ENCODE results near the gene PIGS.

The PIGS gene

GRCh38 chr17:28551421-28552175 lies 19.7 kb downstream of the PIGS start:
- no peak for TF ChIP-seq CTCF (IDR thresholded peaks at IDR 0.05; ENCODE audit: low read depth, low read length, missing control alignments)
- peak overlapping the region; percentile 63 for H3K4me3 ChIP-seq (replicated peaks; ENCODE audit: low read depth, low read length)
- no peak for DNase-seq (ENCODE audit: extremely low read depth, low read depth)

GRCh38 chr17:28550858-28551257 lies 20.5 kb downstream of the PIGS start:
- TF ChIP-seq CTCF (IDR thresholded peaks at IDR 0.05; ENCODE audit: low read depth, low read length, missing control alignments): no peak
- no peak for DNase-seq (ENCODE audit: extremely low read depth, low read depth)
- H3K4me3 ChIP-seq (replicated peaks; ENCODE audit: low read depth, low read length): no peak overlapping the region

DNA sequence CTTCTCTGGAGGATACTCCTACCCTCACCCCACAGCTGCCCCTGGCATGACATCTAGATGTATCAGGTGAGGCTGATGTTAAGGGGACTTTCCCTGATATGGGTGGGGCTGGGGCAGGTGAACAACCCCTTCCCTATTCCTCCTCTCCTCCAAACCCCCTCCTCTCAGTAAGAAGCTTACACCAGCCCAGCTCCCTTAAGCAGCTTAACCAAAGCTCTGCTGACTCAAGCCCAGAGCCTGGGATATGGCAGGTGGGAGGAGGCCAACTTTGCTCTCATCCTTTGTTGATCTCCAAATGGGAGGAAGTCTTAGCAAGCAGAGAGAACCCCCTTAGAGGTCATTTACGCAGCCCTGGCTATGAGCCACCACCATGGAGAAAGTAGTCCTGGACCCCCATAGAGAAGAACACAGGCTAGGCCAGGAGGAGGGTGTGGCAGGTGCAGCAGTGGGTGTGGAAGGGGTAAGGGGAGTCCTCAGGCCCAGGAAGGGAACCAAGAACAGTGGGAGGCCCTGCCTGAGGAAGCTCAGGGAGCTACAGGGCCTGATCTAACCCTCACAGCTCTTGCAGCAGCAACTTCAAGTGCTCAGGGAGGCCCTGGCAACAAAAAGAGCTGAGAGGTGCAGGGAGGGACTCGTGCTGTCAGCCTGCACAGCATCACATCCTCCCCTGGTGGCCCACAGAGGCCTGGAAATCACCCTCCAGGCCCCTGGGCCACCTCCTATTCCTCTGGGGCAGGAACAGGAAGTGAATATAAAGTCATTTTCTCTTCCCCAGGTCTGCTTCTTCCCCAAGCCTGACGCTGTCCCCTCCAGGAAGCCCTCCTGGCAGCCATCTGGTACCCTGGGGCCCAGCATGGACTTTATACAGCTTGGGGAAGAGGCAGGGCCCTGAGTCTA lies 21.8 kb downstream of the PIGS start:
- no peak for DNase-seq (ENCODE audit: extremely low read depth, low read depth)
- H3K4me3 ChIP-seq (replicated peaks; ENCODE audit: low read depth, low read length): no peak overlapping the region
- no peak for TF ChIP-seq CTCF (IDR thresholded peaks at IDR 0.05; ENCODE audit: low read depth, low read length, missing control alignments)

DNA sequence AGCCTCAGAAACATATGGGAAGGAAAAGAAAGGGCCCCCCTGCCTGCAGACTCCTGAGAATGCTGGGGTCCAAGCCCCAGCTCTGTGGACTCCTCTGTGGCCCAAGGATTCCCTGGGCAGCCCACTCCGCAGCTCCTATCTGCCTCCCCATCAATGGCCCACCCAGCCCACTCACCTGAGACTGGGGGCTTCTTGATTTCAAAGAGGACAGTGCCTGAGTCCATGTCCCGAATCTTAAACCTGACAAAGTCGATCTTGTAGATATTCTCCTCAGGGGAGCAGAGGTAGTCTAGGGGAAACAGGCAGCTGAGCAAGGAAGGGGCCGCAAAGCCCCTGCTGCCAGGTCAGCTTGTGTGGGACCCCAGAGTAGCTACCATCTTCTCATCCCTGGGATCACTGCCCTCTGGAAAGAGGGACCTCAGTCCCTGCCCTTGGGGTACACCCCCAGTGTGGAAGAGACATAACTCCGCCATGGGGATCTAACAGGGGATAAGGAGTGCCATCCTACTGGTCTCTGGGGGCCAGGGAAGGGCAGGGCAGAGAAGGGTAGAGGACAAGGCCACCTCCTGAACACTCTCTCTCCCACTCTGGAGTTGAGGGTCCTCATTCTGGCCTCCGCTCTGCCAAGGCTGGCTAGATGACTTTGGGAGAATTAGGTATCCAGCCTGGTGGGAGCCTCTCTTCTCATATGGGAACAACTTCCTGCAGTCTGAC lies 22.8 kb downstream of the PIGS start:
- H3K4me3 ChIP-seq (replicated peaks; ENCODE audit: low read depth, low read length): no peak overlapping the region
- TF ChIP-seq CTCF (IDR thresholded peaks at IDR 0.05; ENCODE audit: low read depth, low read length, missing control alignments): no peak
- DNase-seq (ENCODE audit: extremely low read depth, low read depth): no peak

DNA sequence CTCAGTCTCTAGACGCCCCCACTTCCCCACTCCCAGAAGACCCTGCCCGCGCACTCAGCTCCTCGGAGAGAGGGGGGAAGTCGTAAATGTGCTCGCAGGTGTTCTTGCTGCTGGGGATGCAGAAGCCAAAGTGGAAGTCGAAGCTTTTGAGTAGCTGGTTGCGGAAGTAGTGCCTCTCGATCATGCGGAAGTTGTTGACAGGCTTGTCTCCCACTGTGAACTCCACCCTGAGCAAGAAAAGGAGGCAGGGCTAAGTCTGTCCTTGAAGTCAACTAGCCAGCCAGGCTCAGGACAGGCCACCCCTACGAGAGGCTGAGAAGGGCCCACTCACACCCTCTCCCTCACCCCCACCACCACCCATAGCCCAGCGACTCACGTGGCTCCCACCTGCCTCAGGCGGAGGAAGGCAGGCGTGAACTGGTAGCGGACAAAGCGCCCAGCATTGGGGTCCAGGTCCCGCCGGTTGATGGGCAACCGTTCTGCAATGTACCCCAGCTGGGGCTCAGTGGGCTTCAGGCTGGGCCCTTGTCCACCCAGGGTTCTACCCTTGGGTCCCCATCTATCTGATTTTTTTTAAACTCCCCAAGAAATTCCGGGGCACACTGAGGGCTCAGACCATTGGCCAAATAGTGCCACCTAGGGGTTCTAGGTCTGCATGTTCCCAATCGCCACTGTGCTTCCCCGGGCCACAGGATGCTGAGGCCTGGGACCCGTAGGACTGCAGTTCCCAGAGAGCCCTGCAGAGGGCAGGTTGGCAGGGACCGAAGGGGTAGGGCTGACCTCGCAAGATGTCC lies 23.5 kb downstream of the PIGS start:
- DNase-seq (ENCODE audit: extremely low read depth, low read depth): peak; percentile 31
- no peak overlapping the region for H3K4me3 ChIP-seq (replicated peaks; ENCODE audit: low read depth, low read length)

More for the DNA sequence above, 23.5 kb downstream of the PIGS start:
- peak; percentile 98 for TF ChIP-seq CTCF (IDR thresholded peaks at IDR 0.05; ENCODE audit: low read depth, low read length, missing control alignments)

Data from HFF-Myc (cell line).